ENCODE data around the gene MRGPRE.
"Not testable (repeated sequence)": the region's sequence is repeated elsewhere in the genome, so short reads cannot be mapped to it uniquely, and the experiment has no call there.

The MRGPRE gene

DNA sequence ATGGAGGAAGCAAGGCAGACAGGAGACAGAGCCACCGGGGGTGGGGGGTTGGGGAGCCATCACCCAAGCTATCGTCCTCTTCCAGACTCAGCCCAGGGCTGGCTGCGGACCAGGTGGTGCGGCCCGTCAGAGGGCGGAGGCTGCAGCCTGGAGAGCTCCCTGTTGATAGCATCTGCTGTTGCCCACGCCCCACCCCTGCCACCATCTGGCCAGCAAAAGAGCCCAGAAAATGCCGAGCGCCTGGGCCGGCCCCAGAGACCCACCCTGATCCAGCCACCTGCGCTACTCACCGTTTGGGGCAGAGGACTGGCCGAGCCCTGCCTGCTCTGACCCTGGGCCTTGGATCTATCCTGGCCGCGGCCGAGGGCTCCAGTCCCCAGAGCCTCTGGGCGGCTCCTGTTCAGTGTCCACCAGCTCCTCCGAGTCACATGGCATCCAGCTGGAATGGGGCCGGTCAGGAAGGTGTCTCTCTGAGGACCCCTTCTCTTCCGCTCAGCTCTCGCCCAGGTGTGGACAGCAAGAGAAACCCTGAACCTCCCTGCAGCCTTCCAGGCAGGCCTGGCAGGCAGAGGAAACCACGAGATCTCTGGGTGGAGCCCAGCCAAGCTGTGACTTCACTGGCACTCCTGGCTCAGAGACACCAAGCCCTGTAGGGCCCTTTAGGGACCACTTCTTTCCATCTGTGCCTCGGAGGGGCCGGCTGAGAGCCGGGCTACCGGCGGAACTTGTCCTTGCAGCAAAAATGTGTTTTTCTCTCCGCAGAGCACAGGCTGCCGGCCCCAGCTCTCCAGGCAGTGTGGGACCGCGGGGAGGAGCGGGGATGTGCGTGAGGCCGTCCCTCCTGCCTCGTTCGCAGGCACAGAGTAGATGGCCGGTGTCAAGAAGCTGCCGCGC is at the start of gene MRGPRE:
Gene MRGPRE (minus strand): TSS at position 567 of the 894 bp plus-strand sequence. CDS start 3,618 bp downstream, outside the sequence.
- DNase-seq, result no peak

GRCh38 chr11:3281146-3281545 is 48.9 kb upstream of the MRGPRE start:
- not testable (repeated sequence) for DNase-seq

DNA sequence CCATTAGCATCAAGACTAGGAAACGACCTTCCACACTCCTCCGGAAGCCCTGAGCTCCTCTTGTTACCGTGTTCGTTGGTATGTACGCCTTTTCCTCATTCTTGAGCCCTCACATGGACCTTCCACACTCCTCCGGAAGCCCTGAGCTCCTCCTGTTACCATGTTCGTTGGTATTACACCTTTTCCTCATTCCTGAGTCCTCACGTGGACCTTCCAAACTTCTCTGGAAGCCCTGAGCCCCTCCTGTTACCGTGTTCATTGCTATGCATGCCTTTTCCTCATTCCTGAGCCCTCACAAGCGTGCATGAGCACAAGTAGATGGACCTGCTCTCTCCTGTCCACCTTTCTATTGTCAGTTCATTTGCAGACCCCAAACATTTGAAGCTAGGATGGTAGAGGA is 48.4 kb upstream of the MRGPRE start:
- not testable (repeated sequence) for DNase-seq

DNA sequence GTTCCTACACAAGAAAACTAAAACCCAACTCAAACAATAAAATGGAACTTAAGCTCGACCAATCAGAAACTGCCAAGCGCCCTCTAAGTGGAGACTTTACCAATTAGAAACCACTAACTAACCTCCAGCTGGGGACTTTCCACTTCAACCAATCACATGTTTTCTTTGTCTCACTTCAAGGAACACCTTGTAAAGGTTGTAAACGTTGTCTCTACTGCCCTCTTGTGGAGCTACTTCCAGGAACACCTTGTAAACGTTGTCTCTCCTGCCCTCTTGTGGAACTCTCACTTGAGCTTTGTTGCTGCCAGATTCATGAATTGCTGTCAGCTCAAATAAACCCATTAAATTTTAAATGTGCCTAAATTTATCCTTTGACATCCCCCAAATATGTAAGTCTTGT is 46.7 kb upstream of the MRGPRE start:
- DNase-seq, result not testable (repeated sequence)

GRCh38 chr11:3273629-3274028 is 41.4 kb upstream of the MRGPRE start:
- not testable (repeated sequence) for DNase-seq

DNA sequence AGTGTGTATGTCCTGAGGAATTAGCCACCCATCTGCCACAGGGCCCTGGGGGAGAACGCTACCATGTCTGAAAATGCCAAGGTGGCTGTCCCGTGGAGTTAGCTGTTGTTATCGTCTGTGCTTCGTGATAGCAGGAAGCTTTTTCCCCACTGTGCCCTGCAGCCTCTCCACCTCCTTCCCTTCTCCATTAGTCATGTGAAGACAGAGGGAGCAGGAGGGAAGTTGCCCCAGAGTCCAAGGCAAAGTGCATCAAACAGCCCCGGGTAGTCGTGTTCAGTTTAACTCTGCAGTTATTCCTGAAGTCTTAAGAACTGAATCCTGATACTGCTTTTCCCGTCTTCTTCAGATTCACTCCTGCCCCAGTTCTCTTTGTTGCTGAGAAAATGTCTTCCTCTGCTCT is 30.3 kb upstream of the MRGPRE start:
- DNase-seq, result not testable (repeated sequence)

DNA sequence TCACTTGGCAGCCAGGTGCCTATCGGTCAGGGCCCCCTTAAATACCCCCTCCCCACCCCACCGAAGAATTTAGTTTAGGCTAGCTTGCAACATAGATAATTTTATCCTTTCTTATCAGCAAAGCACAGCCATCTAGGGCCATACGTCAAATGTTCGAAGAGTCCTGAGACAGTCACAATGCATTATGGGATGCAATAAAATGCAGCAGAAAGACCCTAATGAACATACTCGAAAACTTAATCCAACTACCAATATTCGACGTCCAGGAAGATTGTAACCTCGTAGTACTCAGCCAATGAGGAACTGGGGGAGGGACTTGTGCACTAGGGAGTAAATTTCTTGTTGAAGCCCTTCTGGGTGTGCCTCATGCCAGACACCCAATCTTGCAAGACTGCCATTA is 29.6 kb upstream of the MRGPRE start:
- not testable (repeated sequence) for DNase-seq

DNA sequence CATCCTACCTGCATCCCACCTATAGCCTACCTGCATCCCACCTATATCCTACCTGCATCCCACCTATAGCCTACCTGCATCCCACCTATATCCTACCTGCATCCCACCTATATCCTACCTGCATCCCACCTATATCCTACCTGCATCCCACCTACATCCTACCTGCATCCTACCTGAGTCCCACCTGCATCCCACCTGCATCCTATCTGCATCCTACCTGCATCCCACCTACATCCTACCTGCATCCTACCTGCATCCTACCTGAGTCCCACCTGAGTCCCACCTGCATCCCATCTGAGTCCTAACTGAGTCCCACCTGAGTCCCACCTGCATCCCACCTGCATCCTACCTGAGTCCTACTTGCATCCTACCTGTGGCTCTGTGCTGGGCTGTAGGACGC is 25.3 kb upstream of the MRGPRE start:
- not testable (repeated sequence) for DNase-seq

DNA sequence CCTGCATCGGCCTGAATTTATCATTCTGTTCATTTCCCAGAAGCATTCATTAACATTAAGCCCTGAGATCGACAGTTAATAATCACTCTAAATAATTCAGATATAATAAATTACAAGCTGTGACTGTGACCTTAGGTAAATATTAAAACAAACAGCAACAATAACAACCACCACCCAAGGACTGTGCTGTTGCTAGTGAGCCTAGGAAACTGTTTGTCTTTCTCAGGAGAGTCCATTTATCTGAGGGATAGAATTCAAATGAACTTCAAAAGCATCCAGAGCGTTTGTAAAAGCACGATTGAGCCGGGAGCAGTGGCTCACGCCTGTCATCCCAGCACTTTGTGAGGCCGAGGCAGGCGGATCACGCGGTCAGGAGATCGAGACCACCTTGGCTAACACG is 23.0 kb upstream of the MRGPRE start:
- DNase-seq, result not testable (repeated sequence)

- DNase-seq, result not testable (repeated sequence)
These were observed 22.6 kb upstream of the MRGPRE start for GRCh38 chr11:3254773-3255172.

DNA sequence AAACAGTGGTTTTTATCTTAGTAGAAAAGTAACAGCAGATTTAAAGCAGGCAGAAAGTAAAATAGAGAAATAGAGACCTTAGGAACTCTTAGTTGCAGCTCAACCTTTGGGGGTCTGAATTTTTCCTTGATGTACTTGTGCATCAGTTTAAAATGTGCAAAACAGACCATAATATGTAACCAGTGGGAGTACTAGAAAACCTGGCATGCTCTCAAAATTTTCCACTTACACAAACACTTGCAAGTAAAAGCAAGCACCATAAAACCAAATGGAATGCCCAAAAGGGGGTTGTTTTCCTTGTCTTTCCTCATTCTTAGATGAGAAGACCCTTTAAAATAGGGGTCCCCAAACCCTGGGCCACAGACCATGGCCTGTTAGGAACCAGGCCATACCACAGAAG is 12.9 kb upstream of the MRGPRE start:
- no peak for DNase-seq

GRCh38 chr11:3243880-3244279 is 11.7 kb upstream of the MRGPRE start:
- no peak for DNase-seq

DNA sequence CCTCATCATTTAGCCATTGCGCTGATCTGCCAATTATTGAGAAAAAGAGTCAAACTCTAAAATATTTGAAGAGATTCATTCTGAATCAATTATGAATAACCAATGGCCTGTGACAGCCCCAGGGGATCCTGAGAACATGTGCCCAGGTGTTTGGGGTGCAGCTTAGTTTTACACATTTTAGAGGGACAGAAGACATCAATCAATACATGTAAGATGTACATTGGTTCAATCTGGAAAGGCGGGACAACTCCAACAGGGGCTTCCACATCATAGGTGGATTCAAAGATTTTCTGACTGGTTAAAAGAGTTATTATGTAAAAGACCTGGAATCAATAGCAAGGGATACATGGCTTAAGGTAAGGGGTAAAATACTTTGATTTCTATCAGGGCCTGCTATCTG is 4.9 kb upstream of the MRGPRE start:
- DNase-seq, result no peak

DNA sequence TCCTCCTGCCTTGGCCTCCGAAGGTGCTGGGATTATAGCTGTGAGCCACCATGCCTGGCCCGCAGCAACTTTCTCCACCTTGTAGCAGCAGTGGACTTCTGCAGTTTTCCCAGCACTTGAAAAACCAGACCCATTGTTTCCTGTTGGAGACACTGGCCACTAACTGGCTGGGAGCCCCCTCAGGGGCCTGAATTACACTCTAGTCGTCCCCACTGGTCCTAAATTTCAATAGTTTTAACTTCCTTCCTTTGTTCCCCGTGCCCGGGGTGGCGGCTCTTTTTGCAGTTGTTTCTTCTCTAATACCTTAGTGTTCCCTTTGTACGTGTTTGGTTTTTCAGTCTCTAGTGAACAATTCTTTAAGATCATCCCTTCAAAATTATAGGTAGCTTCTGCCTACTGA is 2.6 kb upstream of the MRGPRE start:
- no peak for DNase-seq

GRCh38 chr11:3232956-3233355 is 739 bp upstream of the MRGPRE start:
- DNase-seq, result no peak

DNA sequence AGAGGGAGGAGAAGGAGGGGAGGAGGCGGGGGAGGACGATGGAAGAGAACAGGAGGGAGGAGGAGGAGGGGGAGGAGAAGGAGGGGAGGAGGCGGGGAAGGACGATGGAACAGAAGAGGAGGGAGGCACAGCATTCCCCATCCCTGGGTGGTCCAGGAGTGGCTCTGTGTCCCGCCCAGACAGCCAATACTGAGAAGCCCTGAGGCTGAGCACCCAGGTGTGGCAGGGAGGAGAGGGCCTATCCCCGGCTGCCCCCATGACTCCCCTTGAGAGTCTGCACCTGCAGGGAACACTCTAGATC is 717 bp downstream of the MRGPRE start:
- no peak for DNase-seq

- no peak for DNase-seq
These were observed 1.3 kb downstream of the MRGPRE start for GRCh38 chr11:3230636-3231549.

- no peak for DNase-seq
These were observed 2.3 kb downstream of the MRGPRE start for GRCh38 chr11:3229673-3230630.

DNA sequence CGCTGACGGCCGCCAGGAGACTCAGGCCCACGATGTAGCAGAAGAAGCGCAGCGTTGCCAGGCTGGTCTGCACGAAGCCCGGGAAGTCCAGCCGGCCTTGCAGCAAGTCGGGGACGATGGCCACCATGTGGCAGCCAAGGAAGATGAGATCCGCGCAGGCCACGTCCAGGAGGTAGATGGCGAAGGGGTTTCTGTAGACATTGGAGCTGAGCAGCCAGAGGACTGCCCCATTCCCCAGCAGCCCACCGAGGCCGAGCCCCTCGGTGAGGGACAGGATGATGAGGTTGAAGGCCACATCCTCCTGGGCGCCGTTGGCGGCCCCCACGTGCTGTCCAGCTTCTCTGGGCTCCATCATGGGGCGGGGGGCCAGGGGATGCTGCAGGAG is 3.8 kb downstream of the MRGPRE start:
- DNase-seq, result no peak

GRCh38 chr11:3227568-3228444 is 4.4 kb downstream of the MRGPRE start:
- peak; percentile 87 to 94 for DNase-seq

DNA sequence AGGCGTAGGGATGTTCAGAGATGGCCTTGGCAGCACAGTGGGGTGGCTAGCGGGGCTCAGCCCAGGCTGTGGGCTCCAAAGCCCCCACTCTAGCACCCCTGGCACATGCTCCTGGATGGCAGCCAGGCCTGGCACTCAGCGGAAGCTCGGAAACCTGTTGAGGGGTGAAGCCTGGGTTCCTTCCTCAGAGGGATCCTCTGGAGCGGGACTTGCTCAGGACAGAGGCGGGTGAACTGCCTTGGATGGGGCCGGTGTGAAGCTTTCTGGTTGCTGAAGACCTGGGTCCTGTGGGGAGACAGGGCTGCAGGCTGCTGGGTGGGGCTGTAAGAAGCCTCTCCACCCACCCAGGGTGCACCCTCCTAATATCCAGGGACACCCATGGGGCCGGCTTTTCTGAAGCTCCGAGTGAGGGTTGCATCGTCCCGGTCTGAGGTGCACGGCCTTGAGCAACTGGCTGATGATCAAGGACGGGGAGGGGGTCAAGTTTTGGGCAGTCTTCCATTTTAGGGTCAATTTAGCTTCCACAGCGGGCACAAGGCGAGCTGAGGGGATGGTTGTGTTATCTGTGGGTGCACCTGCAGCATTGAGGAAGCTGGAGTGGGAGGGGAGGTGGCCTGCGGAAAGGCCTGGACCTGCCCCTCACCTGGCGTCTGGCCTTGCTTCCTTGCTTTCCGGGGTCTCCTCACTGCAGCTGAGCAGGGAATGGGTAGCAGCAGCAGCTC is 5.2 kb downstream of the MRGPRE start:
- no peak for DNase-seq

Measured in Kasumi-1 (cell line).